GM15510 (cell line): Measurements from ENCODE around the gene GAS2.

Experiments used
- POLR2A ChIP-seq: IDR thresholded peaks from 3 replicates; pipeline ENCODE4 v1.6.1; 2011; ENCODE audit warnings: borderline replicate concordance; ENCODE audit not compliant: insufficient read length; ENCODE audit errors: extremely low read depth

GAS2 gene

DNA sequence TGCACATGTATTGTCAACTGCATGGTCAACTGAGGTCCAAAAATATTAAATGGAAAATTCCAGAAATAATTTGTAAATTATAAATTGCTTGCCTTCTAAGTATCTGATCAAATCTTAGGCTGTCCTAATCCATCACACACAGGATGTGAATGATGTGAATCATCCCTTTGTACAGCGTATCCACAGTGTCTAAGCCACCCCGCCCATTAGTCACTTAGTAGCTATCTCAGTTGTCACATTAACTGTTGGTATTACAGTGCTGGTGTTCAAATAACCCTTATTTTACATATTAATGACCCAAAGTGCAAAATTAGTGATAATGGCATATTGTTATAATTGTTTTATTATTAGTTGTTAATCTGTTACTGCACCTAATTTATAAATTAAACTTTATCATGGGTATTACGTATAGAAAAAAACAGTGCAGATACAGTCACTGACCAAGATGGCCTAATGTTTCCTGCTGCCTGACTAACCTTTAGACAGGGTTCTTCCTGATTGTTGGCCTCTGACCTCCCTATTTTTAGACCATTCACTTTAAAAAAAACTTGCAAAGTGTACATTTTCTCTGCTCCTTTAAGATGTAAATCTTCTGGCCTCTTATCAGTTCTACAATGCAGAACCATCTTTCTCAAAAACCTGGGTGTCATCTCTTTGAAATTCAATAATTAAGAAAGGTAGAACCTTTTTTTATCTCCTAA is 166.1 kb downstream of the GAS2 start:
- TF ChIP-seq POLR2A: no peak

DNA sequence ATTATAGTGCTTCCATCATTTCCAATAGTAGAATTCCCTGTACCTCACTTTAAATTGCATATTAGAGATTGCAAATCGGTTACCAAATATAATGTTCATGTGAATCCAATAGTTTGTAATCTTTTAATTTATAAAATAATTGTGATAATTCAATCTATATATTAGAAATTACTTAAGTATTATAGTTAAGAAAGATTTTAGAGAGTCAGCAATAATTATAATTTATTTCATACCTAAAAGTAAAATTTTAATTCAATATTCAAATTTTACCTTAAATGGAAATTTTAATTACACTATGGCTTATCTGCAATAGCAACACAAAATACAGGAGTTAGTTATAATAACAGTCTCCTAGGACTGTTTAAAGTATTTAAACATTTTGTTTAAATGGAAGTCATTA is 180.3 kb downstream of the GAS2 start:
- TF ChIP-seq POLR2A: no peak

DNA sequence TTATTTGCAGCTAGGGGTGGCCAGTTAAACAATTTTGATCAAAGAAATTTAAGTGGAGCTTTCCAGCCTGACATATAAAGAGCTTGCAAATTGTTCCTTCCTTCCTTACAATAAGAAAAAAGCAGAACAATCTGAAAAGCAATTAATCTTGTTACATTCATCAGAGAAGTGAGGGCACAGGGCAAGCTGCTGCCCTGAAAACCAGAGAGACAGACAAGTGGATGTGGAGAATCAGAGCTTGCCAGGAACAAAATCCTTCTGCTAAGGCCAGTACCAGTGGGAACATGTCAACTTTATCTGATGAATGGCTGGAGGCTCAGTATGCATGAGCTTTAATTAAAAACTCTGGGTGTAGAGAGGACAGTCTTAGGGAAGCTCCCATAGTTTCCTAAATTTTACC is 185.1 kb downstream of the GAS2 start:
- TF ChIP-seq POLR2A: no peak

DNA sequence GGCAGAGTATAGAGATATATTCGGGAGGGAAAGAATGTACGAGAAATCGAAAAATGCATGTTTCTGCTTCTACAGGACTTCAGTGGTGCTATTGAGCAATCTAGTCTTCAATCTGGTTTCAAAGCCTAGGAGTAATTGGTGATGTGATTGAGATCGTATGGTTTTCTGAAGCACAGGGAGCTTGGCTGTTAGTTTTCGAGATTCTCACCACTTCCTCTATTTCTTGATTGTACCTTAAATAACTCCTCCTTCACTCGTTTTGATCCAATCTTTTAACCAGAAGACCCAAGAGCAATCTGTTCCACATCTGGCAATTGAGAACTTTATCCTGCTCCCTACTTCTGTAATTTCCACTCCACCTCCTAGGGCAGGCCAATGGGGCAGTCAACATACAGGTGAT is 193.3 kb downstream of the GAS2 start:
- TF ChIP-seq POLR2A: no peak

DNA sequence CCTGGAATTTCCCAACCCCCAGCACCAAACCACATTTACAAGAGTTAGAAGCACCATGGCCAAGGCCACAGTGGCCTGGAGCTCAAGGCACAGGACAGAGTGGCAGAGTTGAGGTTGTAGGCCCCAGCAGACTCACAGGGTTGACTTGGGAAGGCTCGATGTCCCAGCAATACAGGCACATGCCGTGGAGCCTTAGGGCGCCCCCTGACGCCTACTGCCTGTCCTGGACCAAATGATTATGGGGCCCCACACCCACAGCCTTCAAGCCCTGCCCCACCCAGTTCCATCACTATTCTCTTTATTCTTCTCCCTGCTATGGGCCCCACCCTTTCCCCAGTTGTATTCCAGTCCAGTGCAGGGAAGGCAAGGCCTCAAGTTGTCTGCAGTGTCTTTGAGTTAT is 193.8 kb downstream of the GAS2 start, which contains the start of gene CCDC179:
Gene CCDC179 (minus strand): TSS at position 234 of the 400 bp plus-strand sequence. CDS start 53 bp downstream, at position 181.
- no peak for TF ChIP-seq POLR2A
